Measurements from ENCODE around the gene HP. TPM values are rescaled to one million over a fixed set of nuclear protein-coding genes. Genes with fewer than 3 reads are reported as not detected.
A peak's percentile ranks its signal among the peaks of the same experiment; 100 is the strongest.

Gene HP
- total and polyA plus RNA-seq, 2 of the 4 experiments (the other 2 are of a cell fraction), result not detected

DNA sequence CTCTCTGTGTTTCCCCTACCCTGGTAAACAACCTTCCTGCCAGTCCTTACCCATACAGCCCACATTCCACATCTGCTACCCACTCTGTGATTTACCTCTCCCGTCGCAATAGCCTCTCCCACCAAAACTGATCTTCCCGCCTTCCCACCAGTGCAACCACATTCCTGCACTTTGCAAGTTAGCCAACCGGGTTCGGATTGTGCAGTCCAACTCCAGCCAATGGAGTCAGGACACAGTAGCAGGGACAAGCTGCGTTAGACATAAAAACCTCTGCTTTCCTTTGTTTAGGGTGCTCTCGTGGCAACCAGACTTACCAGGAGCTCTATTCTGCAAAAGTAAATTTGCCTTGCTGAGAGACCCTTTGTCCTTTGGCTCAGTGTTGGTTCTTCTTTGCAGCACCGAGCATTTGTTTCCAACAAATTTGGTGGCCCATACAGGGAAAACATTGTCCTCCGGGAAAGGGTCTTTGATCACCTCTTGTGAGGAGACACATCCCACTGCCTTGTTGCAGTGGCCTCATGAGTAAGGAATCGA, 10.1 kb downstream of the HP start:
- BruUV-seq (replicated peaks), result no TSS peak
- no peak overlapping the region for H3K4me3 ChIP-seq (ENCODE audit: insufficient read depth, low read depth, low read length)
- no peak overlapping the region for H3K4ac ChIP-seq (ENCODE audit: low read depth, low read length)
- H4K91ac ChIP-seq (ENCODE audit: insufficient read depth, low read depth, low read length), result no peak overlapping the region
- H3K27me3 ChIP-seq (ENCODE audit: control insufficient read depth, insufficient read depth, low read length), result peaks cover 6% of the 10 kb centered on the region; the same call in 1 of the 2 replicates
- H4K8ac ChIP-seq (ENCODE audit: low read depth in 2 of 2, low read length in 2 of 2), result no peak overlapping the region
- no peak for ATAC-seq (ENCODE audit: low read depth)
- H3K9me3 ChIP-seq (ENCODE audit: control insufficient read depth, insufficient read depth, low read length), result no peaks in the 10 kb centered on the region
- no peak for DNase-seq
- intact Hi-C loops (cut with micrococcal nuclease), result no loop called here
- TF ChIP-seq, protein P1, sequence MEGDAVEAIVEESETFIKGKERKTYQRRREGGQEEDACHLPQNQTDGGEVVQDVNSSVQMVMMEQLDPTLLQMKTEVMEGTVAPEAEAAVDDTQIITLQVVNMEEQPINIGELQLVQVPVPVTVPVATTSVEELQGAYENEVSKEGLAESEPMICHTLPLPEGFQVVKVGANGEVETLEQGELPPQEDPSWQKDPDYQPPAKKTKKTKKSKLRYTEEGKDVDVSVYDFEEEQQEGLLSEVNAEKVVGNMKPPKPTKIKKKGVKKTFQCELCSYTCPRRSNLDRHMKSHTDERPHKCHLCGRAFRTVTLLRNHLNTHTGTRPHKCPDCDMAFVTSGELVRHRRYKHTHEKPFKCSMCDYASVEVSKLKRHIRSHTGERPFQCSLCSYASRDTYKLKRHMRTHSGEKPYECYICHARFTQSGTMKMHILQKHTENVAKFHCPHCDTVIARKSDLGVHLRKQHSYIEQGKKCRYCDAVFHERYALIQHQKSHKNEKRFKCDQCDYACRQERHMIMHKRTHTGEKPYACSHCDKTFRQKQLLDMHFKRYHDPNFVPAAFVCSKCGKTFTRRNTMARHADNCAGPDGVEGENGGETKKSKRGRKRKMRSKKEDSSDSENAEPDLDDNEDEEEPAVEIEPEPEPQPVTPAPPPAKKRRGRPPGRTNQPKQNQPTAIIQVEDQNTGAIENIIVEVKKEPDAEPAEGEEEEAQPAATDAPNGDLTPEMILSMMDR (conservative IDR thresholded peaks at IDR 0.05; ENCODE audit: low read depth, low read length), result no peak
- TF ChIP-seq BHLHE40 (IDR thresholded peaks at IDR 0.05; ENCODE audit: low read depth, low read length), result no peak
- TF ChIP-seq CHD1 (IDR thresholded peaks at IDR 0.05; ENCODE audit: low read depth, low read length), result no peak
- no peak for TF ChIP-seq RAD21 (IDR thresholded peaks at IDR 0.05; ENCODE audit: low read length)
- no peak for TF ChIP-seq MAZ (IDR thresholded peaks at IDR 0.05; ENCODE audit: borderline replicate concordance, low read depth, low read length)
- no peak for TF ChIP-seq CEBPB (IDR thresholded peaks at IDR 0.05; ENCODE audit: low read depth, low read length)
- no peak for TF ChIP-seq NFE2L2 (IDR thresholded peaks at IDR 0.05; ENCODE audit: low read depth, low read length)
- no peak for TF ChIP-seq RCOR1 (IDR thresholded peaks at IDR 0.05; ENCODE audit: insufficient replicate concordance, low read length)
- TF ChIP-seq, protein P2, sequence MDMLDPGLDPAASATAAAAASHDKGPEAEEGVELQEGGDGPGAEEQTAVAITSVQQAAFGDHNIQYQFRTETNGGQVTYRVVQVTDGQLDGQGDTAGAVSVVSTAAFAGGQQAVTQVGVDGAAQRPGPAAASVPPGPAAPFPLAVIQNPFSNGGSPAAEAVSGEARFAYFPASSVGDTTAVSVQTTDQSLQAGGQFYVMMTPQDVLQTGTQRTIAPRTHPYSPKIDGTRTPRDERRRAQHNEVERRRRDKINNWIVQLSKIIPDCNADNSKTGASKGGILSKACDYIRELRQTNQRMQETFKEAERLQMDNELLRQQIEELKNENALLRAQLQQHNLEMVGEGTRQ (IDR thresholded peaks at IDR 0.05; ENCODE audit: low read depth, low read length), result no peak
- TF ChIP-seq SMC3 (IDR thresholded peaks at IDR 0.05; ENCODE audit: low read depth, low read length), result no peak
- TF ChIP-seq FOS (IDR thresholded peaks at IDR 0.05; ENCODE audit: low read depth, low read length), result no peak
- TF ChIP-seq MXI1 (IDR thresholded peaks at IDR 0.05; ENCODE audit: borderline replicate concordance, low read depth, low read length), result no peak
- TF ChIP-seq POLR2A (IDR thresholded peaks at IDR 0.05; ENCODE audit: low read depth, low read length), result no peak
- TF ChIP-seq, protein P3, sequence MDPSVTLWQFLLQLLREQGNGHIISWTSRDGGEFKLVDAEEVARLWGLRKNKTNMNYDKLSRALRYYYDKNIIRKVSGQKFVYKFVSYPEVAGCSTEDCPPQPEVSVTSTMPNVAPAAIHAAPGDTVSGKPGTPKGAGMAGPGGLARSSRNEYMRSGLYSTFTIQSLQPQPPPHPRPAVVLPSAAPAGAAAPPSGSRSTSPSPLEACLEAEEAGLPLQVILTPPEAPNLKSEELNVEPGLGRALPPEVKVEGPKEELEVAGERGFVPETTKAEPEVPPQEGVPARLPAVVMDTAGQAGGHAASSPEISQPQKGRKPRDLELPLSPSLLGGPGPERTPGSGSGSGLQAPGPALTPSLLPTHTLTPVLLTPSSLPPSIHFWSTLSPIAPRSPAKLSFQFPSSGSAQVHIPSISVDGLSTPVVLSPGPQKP (IDR thresholded peaks at IDR 0.05; ENCODE audit: borderline replicate concordance, low read depth, low read length), result no peak
- H2BK15ac ChIP-seq (ENCODE audit: low read depth, low read length), result no peak overlapping the region
- H3K79me1 ChIP-seq (ENCODE audit: low read depth in 1 of 2, low read length in 2 of 2), result no peaks in the 10 kb centered on the region
- H2BK120ac ChIP-seq (ENCODE audit: low read depth, low read length), result no peak overlapping the region
- 85% methylated on average over 10 of the region's 10 CpGs; no CpG with 5 or more reads in 1 of the 2 experiments for WGBS, 2 experiments (ENCODE audit: extremely low coverage in 2 of 2, insufficient read length in 1 of 2)
- no peaks in the 10 kb centered on the region for H3K4me1 ChIP-seq (ENCODE audit: control insufficient read depth, insufficient read depth, low read length)
- H3K4me2 ChIP-seq (ENCODE audit: low read depth, low read length), result no peak overlapping the region
- no peak overlapping the region for H3K56ac ChIP-seq (ENCODE audit: extremely low read depth, insufficient read depth, low read length)
- no peaks in the 10 kb centered on the region for H3K9me1 ChIP-seq (ENCODE audit: insufficient read depth, low read length)
- ChIA-PET POLR2A (ENCODE audit: unreplicated experiment) (no interaction called here), CTCF (interaction anchor here (1.3 to 1.5 kb wide), 2 partner anchors 11 to 29 kb away, joined by 3 read pairs; partner anchors contain the start of genes DHX38 and TXNL4B)
- no peak overlapping the region for H2BK20ac ChIP-seq (ENCODE audit: low read depth, low read length)
- H3K18ac ChIP-seq (ENCODE audit: low read depth, low read length), result no peak overlapping the region
- no peak overlapping the region for H4K5ac ChIP-seq (ENCODE audit: low read depth, low read length)
- peak overlapping the region; percentile 9 for H2AFZ ChIP-seq (replicated peaks; ENCODE audit: low read length, poor library complexity)
- H2AK5ac ChIP-seq (ENCODE audit: low read depth, low read length), result no peak overlapping the region
- H2AK9ac ChIP-seq (replicated peaks; ENCODE audit: low read depth, low read length, poor library complexity), result no peak overlapping the region
- H4K20me1 ChIP-seq (ENCODE audit: insufficient read depth, low read length), result no peaks in the 10 kb centered on the region
- dilution Hi-C loops (cut with HindIII; ENCODE audit: low sequenced_read_pairs, unreplicated experiment), result no loop called here
- no peak overlapping the region for H3K14ac ChIP-seq (replicated peaks; ENCODE audit: low read depth, low read length)
- H3K9ac ChIP-seq (ENCODE audit: low read depth, low read length), result no peak overlapping the region
- no peaks in the 10 kb centered on the region for H3K36me3 ChIP-seq (ENCODE audit: control insufficient read depth, insufficient read depth, low read length)
- no peak overlapping the region for H3K23ac ChIP-seq (ENCODE audit: low read depth, low read length)
- no peak overlapping the region for H3K27ac ChIP-seq (ENCODE audit: insufficient read depth, low read length)
- no peak overlapping the region for H2BK5ac ChIP-seq (ENCODE audit: low read depth, low read length, poor library complexity, severe bottlenecking)
- in situ Hi-C loops (cut with MboI; ENCODE audit: low sequenced_read_pairs), result no loop called here

Measured in IMR-90 (cell line).